Liver (tissue), 9 donors: ENCODE data around the gene S100A12. TPM values are rescaled to one million over a fixed set of nuclear protein-coding genes. Genes with fewer than 3 reads are reported as not detected.

ENCODE experiments used
- DNase-seq: peaks from one replicate; pipeline ENCODE4 v3.0.0-alpha.2; 2017; ENCODE audit warnings: low spot score
- H3K27ac ChIP-seq, 2 donors: one replicate each; pipeline ENCODE4 v1.7.0; 2013; ENCODE audit warnings: inconsistent platforms in 2 of 2, low read length in 2 of 2, control low read depth in 1 of 2, low read depth in 1 of 2, mild to moderate bottlenecking in 1 of 2
- H3K27me3 ChIP-seq, 4 donors: one replicate each; pipeline versions ENCODE4 v1.6.1 to v1.7.0; 2013; ENCODE audit warnings: low read length in 3 of 4, inconsistent platforms in 1 of 4, mild to moderate bottlenecking in 1 of 4, moderate library complexity in 1 of 4; ENCODE audit not compliant: control insufficient read depth in 4 of 4, insufficient read depth in 4 of 4
- H3K36me3 ChIP-seq, 4 donors: one replicate each; pipeline versions ENCODE4 v1.6.1 to v1.7.0; 2013; ENCODE audit warnings: low read length in 3 of 4, mild to moderate bottlenecking in 3 of 4, low read depth in 1 of 4, moderate library complexity in 1 of 4; ENCODE audit not compliant: control insufficient read depth in 4 of 4, insufficient read depth in 3 of 4
- H3K4me1 ChIP-seq, 4 donors: one replicate each; pipeline versions ENCODE4 v1.6.1 to v1.7.0; 2013; ENCODE audit warnings: low read length in 3 of 4, mild to moderate bottlenecking in 3 of 4, moderate library complexity in 1 of 4; ENCODE audit not compliant: control insufficient read depth in 4 of 4, insufficient read depth in 4 of 4
- H3K4me3 ChIP-seq, 3 donors: one replicate each; pipeline versions ENCODE4 v1.6.1 to v1.7.0; 2013; ENCODE audit warnings: low read length in 3 of 3, control low read depth in 1 of 3, low read depth in 1 of 3, mild to moderate bottlenecking in 1 of 3
- H3K9ac ChIP-seq, 2 donors: one replicate each; pipeline ENCODE4 v1.7.0; 2013; ENCODE audit warnings: low read length in 2 of 2, mild to moderate bottlenecking in 2 of 2, moderate library complexity in 2 of 2, control low read depth in 1 of 2, low read depth in 1 of 2
- H3K9me3 ChIP-seq, 4 donors: one replicate each; pipeline versions ENCODE4 v1.6.1 to v1.7.0; 2013; ENCODE audit warnings: low read length in 3 of 4; ENCODE audit not compliant: control insufficient read depth in 4 of 4
- ATF3 ChIP-seq: IDR thresholded peaks from 2 replicates; pipeline ENCODE4 v1.6.1; 2016; ENCODE audit warnings: antibody characterized with exemption
- CTCF ChIP-seq: fragments of 150-350 bp; IDR thresholded peaks from 2 replicates; pipeline ENCODE4 v1.5.1; 2017; ENCODE audit warnings: improper control_type of control experiment, low read depth, low read length; ENCODE audit not compliant: missing input control
- EGR1 ChIP-seq, 2 donors: IDR thresholded peaks; 2 replicates each; pipeline ENCODE4 v1.6.1; 2016 to 2018; ENCODE audit warnings: antibody characterized with exemption in 2 of 2, low read depth in 2 of 2
- FOXA1 ChIP-seq: IDR thresholded peaks from 2 replicates; pipeline ENCODE4 v1.6.1; 2016; ENCODE audit warnings: antibody characterized with exemption
- FOXA2 ChIP-seq: IDR thresholded peaks from 2 replicates; pipeline ENCODE4 v1.6.1; 2016; ENCODE audit warnings: antibody characterized with exemption
- HNF4A ChIP-seq, 2 donors: conservative IDR thresholded peaks; 2 replicates each; pipeline ENCODE4 v1.6.1; 2016; ENCODE audit warnings: antibody characterized with exemption in 2 of 2, mild to moderate bottlenecking in 2 of 2
- HNF4G ChIP-seq: IDR thresholded peaks from 2 replicates; pipeline ENCODE4 v1.6.1; 2016; ENCODE audit warnings: antibody characterized with exemption
- JUND ChIP-seq, 2 donors: IDR thresholded peaks; 2 replicates each; pipeline ENCODE4 v1.6.1; 2016; ENCODE audit warnings: antibody characterized with exemption in 2 of 2
- MAX ChIP-seq: IDR thresholded peaks from 2 replicates; pipeline ENCODE4 v1.6.1; 2016; ENCODE audit warnings: antibody characterized with exemption
- NR2F2 ChIP-seq: IDR thresholded peaks from 2 replicates; pipeline ENCODE4 v1.6.1; 2016; ENCODE audit warnings: antibody characterized with exemption
- RAD21 ChIP-seq, 2 donors: IDR thresholded peaks; 2 replicates each; pipeline ENCODE4 v1.6.1; 2016; ENCODE audit warnings: antibody characterized with exemption in 2 of 2, mild to moderate bottlenecking in 2 of 2
- REST ChIP-seq: IDR thresholded peaks from 2 replicates; pipeline ENCODE4 v1.6.1; 2016; ENCODE audit warnings: antibody characterized with exemption, mild to moderate bottlenecking
- RXRA ChIP-seq, 2 donors: IDR thresholded peaks; 2 replicates each; pipeline ENCODE4 v1.6.1; 2017 to 2018; ENCODE audit warnings: antibody characterized with exemption in 2 of 2, mild to moderate bottlenecking in 1 of 2
- SP1 ChIP-seq: IDR thresholded peaks from 2 replicates; pipeline ENCODE4 v1.6.1; 2018; ENCODE audit warnings: antibody characterized with exemption, mild to moderate bottlenecking
- TAF1 ChIP-seq: conservative IDR thresholded peaks from 2 replicates; pipeline ENCODE4 v1.6.1; 2016; ENCODE audit warnings: antibody characterized with exemption, mild to moderate bottlenecking
- YY1 ChIP-seq: IDR thresholded peaks from 2 replicates; pipeline ENCODE4 v1.6.1; 2016; ENCODE audit warnings: antibody characterized with exemption, mild to moderate bottlenecking
- WGBS: extraction: QIAGEN DNeasy Blood & Tissue Kit; methylation state at CpG from one replicate; pipeline ENCODE4 v1.1.7; 2013; 5-methylcytosine and 5-hydroxymethylcytosine counted together
- polyA plus RNA-seq, 2 donors: library from polyadenylated mRNA; stranded (reverse) in 1 of 2; unstranded in 1 of 2; fragments of 200-250 nt in 1 of 2; fragments of >200 nt in 1 of 2; fragmentation: Nextera tagmentation in 1 of 2; extraction: Ambion mirVana in 1 of 2; gene quantifications; one replicate each; pipeline versions ENCODE4 v1.2.1 to v1.2.3, GENCODE V29; 2013 to 2015
- total RNA-seq, 2 donors: library from RNA; depleted of rRNA; stranded (reverse); fragments of >200 nt; gene quantifications; one replicate each; pipeline ENCODE4 v1.2.3, GENCODE V29; 2014
- TF ChIP-seq, protein P1 (sequence below): IDR thresholded peaks from 2 replicates; pipeline ENCODE4 v1.6.1; 2016; ENCODE audit warnings: antibody characterized with exemption
- donor health status: healthy.
- donor health status: healthy.
- donor health status: healthy.
- donor health status: healthy.
- donor health status: healthy.

S100A12 gene
- total and polyA plus RNA-seq, 4 donors = 3.3 to 35.2 (median 12.1) TPM

- Histone ChIP-seq H3K36me3 (no peaks in the 10 kb centered on the region), H3K9ac (no peak overlapping the region), H3K4me3 (no peak overlapping the region), H3K27me3 (peaks cover 0 to 2% (median 0%) of the 10 kb centered on the region in 4 donors), H3K4me1 (no peaks in the 10 kb centered on the region), H3K9me3 (peaks cover 0 to 5% (median 2%) of the 10 kb centered on the region in 4 donors), H3K27ac (no peak overlapping the region)
- DNase-seq = no peak
- TF ChIP-seq YY1 (no peak), ATF3 (no peak), REST (no peak), TAF1 (no peak), HNF4A (conservative IDR thresholded peaks at IDR 0.05) (no peak), RXRA (IDR thresholded peaks at IDR 0.05) (no peak), FOXA2 (no peak), NR2F2 (no peak)
- 89% methylated on average over 23 of the region's 23 CpGs for WGBS
Measured at GRCh38 chr1:153380711-153381110, 5.3 kb upstream of the S100A12 start.

DNA sequence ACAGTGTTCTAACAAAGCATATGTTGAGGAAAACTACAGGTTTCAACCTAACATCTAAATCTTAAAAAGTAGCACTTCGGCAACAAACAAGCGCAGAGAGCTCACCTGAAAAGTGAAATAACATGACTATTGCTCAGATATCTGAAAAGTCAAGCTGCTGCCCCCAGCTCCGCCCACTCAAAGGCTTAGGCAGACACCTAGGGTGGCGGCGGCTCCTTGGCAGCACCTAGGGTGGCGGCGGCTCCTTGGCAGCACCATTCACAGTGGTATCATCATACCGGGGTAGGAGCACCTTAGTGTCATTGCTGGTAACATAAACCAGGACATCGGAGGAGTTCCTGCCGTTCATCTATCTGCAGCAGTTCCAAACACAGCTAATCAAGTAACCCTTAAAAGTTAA, 4.2 kb upstream of the S100A12 start:
- 84% methylated on average over 10 of the region's 10 CpGs for WGBS

GRCh38 chr1:153374071-153374470, 1.4 kb downstream of the S100A12 start:
- Histone ChIP-seq H3K4me3 (no peak overlapping the region), H3K36me3 (no peaks in the 10 kb centered on the region), H3K9me3 (no peaks in the 10 kb centered on the region), H3K27me3 (peaks cover 0 to 3% (median 1%) of the 10 kb centered on the region in 4 donors), H3K4me1 (no peaks in the 10 kb centered on the region), H3K27ac (peak overlapping the region in 1 of 2 donors; percentile 50), H3K9ac (no peak overlapping the region)
- no peak for DNase-seq
- 60% methylated on average over 2 of the region's 2 CpGs for WGBS
- TF ChIP-seq, protein P1, sequence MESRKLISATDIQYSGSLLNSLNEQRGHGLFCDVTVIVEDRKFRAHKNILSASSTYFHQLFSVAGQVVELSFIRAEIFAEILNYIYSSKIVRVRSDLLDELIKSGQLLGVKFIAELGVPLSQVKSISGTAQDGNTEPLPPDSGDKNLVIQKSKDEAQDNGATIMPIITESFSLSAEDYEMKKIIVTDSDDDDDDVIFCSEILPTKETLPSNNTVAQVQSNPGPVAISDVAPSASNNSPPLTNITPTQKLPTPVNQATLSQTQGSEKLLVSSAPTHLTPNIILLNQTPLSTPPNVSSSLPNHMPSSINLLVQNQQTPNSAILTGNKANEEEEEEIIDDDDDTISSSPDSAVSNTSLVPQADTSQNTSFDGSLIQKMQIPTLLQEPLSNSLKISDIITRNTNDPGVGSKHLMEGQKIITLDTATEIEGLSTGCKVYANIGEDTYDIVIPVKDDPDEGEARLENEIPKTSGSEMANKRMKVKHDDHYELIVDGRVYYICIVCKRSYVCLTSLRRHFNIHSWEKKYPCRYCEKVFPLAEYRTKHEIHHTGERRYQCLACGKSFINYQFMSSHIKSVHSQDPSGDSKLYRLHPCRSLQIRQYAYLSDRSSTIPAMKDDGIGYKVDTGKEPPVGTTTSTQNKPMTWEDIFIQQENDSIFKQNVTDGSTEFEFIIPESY = no peak
- no peak for TF ChIP-seq JUND (IDR thresholded peaks at IDR 0.05)
- no peak for TF ChIP-seq YY1
- TF ChIP-seq NR2F2 = no peak
- TF ChIP-seq EGR1 (IDR thresholded peaks at IDR 0.05; ENCODE audit: low read depth in 2 of 2) = no peak
- TF ChIP-seq CTCF = no peak
- TF ChIP-seq FOXA1 = no peak
- TF ChIP-seq RAD21 (IDR thresholded peaks at IDR 0.05) = no peak
- no peak for TF ChIP-seq SP1
- no peak for TF ChIP-seq MAX
- TF ChIP-seq HNF4G = no peak

More for the DNA sequence above, 4.2 kb upstream of the S100A12 start:
- Histone ChIP-seq H3K36me3 (no peaks in the 10 kb centered on the region), H3K27me3 (peaks cover 0 to 2% (median 1%) of the 10 kb centered on the region in 4 donors), H3K4me1 (no peaks in the 10 kb centered on the region), H3K27ac (no peak overlapping the region), H3K9me3 (peaks cover 0 to 5% (median 2%) of the 10 kb centered on the region in 4 donors), H3K9ac (no peak overlapping the region), H3K4me3 (no peak overlapping the region)
- TF ChIP-seq SP1 (no peak), YY1 (no peak), JUND (IDR thresholded peaks at IDR 0.05) (no peak), FOXA1 (no peak), TAF1 (no peak), FOXA2 (no peak)
- TF ChIP-seq, protein P1 = no peak
- DNase-seq = no peak
